Choroid plexus epithelial cell (primary cell): Measurements from ENCODE around the gene NUDCD3.
"Not testable (repeated sequence)": the region's sequence is repeated elsewhere in the genome, so short reads cannot be mapped to it uniquely, and the experiment has no call there.

ENCODE experiments used
- DNase-seq: peaks from one replicate; pipeline ENCODE4 v3.0.0-alpha.2; 2010; ENCODE audit warnings: low read depth
- H3K4me3 ChIP-seq: 2 replicates; pipeline ENCODE4 v1.5.1; 2011; ENCODE audit warnings: low read depth, mild to moderate bottlenecking, control low read depth, low read length, moderate library complexity
- TF ChIP-seq, protein P1 (sequence below): conservative IDR thresholded peaks from 2 replicates; pipeline ENCODE4 v1.5.1; 2011; ENCODE audit warnings: low read depth, mild to moderate bottlenecking, control low read depth, inconsistent platforms, low read length, moderate library complexity

NUDCD3 gene

DNA sequence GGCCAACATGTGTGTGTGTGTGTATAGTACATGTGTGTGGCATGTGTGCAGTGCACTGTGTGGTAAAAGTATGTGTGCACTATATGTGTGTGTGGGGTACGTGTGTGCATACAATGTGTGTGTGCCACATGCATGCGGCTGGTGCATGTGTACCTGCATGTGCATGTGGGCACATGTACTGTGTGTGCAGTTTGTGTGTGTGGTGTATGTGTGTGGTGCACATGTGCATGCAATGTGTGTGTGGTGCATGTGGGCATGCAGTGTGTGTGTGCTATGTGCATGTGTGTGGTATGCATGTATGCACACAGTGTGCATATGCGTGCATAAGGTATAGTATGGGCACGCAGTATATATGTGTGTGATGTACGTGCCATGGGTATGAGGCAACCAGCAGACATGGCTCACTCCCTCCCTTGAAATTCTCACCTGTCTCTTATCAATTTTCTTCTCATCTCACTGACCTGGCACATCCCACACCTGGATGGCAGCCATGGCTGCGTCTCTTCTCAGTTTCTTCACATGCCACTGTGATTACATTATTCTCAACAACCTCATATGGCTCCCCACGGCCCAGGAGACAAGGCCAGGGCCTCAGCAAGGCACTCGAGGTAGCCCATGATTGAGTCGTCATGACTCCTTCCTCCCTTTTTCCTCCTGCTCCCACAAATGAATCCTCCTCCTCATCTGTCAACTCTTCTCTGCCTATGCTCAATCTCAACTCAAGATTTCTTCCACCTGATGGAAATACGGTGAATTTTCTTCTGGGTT, 57.0 kb downstream of the NUDCD3 start:
- H3K4me3 ChIP-seq = no peak overlapping the region
- DNase-seq = no peak
- TF ChIP-seq, protein P1, sequence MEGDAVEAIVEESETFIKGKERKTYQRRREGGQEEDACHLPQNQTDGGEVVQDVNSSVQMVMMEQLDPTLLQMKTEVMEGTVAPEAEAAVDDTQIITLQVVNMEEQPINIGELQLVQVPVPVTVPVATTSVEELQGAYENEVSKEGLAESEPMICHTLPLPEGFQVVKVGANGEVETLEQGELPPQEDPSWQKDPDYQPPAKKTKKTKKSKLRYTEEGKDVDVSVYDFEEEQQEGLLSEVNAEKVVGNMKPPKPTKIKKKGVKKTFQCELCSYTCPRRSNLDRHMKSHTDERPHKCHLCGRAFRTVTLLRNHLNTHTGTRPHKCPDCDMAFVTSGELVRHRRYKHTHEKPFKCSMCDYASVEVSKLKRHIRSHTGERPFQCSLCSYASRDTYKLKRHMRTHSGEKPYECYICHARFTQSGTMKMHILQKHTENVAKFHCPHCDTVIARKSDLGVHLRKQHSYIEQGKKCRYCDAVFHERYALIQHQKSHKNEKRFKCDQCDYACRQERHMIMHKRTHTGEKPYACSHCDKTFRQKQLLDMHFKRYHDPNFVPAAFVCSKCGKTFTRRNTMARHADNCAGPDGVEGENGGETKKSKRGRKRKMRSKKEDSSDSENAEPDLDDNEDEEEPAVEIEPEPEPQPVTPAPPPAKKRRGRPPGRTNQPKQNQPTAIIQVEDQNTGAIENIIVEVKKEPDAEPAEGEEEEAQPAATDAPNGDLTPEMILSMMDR = no peak

DNA sequence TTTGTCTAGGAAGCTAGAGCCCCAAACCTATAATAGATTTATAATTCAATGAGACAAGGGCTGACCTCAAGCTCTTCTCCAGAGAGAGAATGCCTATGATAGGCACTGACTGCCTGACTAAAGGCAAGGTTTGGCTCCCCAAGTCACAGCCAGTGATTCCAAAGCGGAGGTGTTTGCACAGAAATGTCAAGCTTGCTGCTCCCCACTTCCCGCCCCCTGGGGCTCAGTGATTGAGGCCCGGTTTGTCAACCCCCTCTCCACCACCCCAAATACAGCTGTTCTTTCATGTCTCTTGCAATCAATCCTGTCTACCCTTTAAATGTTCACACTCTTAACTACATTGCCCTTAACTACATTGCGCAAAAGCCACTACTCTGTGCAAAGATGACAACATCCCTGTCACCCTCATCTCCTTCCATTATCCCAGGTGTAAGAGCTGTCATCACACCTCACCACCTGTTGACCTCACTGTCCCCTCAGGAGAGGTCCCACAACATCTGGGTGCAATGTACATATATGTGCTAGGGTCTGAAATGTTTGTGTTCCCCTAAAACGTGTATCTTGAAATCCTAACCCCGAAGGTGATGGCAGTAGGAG, 58.0 kb downstream of the NUDCD3 start:
- H3K4me3 ChIP-seq = no peak overlapping the region
- DNase-seq = no peak
- TF ChIP-seq, protein P1 = no peak

DNA sequence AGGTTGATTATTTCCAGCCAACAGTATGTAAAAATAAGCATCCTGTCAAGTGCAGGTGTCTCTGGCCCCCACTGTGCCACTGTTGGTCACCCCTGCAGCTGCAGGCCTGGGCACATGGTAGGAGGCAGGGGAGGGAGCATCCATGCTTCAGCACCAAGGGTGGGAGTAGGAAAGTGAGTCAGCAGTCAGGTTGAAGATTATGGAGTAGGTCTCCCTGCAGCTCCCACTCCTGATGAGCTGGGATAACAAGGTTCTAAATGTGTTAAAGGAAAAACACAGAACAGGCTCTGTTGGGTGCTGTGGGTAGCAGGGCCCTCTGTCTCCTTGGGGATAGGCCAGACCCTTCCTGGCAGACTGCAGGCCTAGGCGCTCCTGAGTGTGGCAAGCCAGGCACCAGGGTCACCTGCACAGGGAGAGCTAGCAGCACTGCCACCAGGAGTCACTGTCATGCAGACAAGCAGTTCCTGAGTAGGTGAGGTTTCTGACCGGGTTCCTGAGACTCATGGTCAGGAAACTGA, 59.3 kb downstream of the NUDCD3 start:
- H3K4me3 ChIP-seq = no peak overlapping the region
- TF ChIP-seq, protein P1 = peak; percentile 24
- peak; percentile 11 for DNase-seq

DNA sequence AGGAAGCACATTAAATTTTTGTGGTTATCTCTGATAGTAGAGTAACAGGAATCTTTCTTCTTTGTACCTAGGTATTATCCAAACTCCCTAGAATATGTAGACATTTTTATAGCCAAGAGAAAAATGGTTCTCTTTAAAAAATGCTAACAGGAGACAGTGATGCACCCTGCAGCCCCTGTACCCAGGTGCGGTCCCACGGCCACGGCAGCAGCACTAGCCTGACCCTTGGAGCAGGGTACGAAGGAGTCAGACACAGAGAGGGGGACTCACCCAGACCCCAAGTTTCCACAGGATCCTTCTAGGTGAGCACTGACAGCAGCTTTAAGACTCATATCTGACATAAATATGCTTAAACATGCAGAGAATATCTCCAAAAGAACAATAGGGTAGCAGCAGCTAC, 60.4 kb downstream of the NUDCD3 start:
- TF ChIP-seq, protein P1 = no peak
- H3K4me3 ChIP-seq = no peak overlapping the region
- DNase-seq = no peak

DNA sequence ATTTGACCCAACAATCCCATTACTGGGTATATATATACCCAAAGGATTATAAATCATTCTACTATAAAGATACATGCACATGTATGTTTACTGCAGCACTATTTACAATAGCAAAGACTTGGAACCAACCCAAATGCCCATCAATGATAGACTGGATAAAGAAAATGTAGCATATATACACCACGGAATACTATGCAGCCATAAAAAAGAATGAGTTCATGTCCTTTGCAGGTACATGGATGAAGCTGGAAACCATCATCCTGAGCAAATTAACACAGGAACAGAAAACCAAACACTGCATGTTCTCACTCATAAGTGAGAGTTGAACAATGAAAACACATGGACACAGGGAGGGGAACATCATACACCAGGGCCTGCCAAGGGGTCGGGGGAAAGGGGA, 65.7 kb downstream of the NUDCD3 start:
- DNase-seq, H3K4me3 ChIP-seq: not testable (repeated sequence)

DNA sequence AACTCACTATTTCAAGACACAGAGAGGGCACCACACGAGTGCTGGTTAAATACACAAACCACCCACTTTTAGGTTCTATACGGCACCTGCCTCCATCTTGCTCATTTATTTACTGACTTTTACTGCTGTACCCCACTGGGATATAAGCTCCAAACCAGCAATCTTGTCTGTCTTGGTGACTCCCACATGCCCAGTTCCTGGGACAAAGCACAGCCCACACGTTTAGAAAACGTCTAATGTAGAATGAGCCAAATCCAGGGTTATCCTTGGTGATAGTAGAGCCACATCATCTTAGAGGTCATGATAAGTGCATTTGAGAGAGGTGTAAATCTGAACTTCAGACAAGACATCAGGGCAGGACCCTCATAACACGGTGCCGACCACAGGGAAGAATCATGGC, 73.5 kb downstream of the NUDCD3 start:
- TF ChIP-seq, protein P1 = no peak
- DNase-seq = no peak
- H3K4me3 ChIP-seq = no peak overlapping the region

DNA sequence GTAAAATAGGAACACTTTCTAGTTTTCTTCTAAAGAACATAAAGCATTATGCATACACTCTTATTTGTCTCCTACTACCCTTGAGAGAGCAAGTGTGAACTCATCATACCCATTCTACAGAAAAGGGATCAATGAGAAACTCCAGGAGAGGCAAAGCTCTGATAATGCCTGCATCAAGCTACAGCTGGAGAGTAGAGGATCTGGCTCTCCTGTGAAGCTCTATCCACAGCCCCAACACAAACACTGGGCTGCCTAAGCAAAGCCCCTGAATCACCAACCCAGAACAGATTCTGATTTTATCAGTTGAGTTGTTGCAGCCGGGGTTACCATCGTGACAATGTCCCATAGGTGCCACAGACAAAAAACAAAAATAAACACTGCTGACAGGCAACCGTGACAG, 74.9 kb downstream of the NUDCD3 start:
- DNase-seq = no peak
- H3K4me3 ChIP-seq = no peak overlapping the region
- TF ChIP-seq, protein P1 = no peak
